ENCODE data around the gene DKC1. TPM values are rescaled to one million over a fixed set of nuclear protein-coding genes. Genes with fewer than 3 reads are reported as not detected.

DKC1 gene
- total RNA-seq, 3 donors from 2014 or later (not counting 1 experiment from before 2014, with no cell fraction given): 41.8 to 54.3 (median 53.9) TPM

GRCh38 chrX:154731881-154732280 lies 30.8 kb upstream of the DKC1 start:
- intact Hi-C loops (cut with micrococcal nuclease): loop anchor here (2.0 kb wide), 1 partner anchor 13 kb away; no protein-coding TSS in a partner anchor
- Histone ChIP-seq H3K9me3 (ENCODE audit: control insufficient read depth, insufficient read depth, low read length) (no peaks in the 10 kb centered on the region), H3K27ac (ENCODE audit: low read length) (peak overlapping the region; percentile 92), H3K36me3 (ENCODE audit: control insufficient read depth, insufficient read depth, low read length) (no peaks in the 10 kb centered on the region), H3K27me3 (ENCODE audit: control insufficient read depth, insufficient read depth, low read length) (no peaks in the 10 kb centered on the region), H3K4me1 (ENCODE audit: control insufficient read depth, insufficient read depth, low read length) (peaks cover 80% of the 10 kb centered on the region), H3K4me3 (ENCODE audit: low read length) (no peak overlapping the region)
- 17% methylated on average over 7 of the region's 7 CpGs for WGBS (ENCODE audit: insufficient coverage)
- Mint-ChIP-seq H3K4me3 (peak overlapping the region; percentile 76), H3K9me3 (no peaks in the 10 kb centered on the region), H3K27ac (peak overlapping the region; percentile 86 to 87), H3K27me3 (ENCODE audit: low read depth in 2 of 2) (no peaks in the 10 kb centered on the region), H3K4me1 (peaks cover 90% of the 10 kb centered on the region in 2 donors), H3K36me3 (no peaks in the 10 kb centered on the region)
- no peak for TF ChIP-seq CTCF (IDR thresholded peaks at IDR 0.05)
- ATAC-seq (peak; percentile 60 to 82 (median 71)), DNase-seq (peak in 1 of 2 donors; percentile 68)

- ATAC-seq (peak in 1 of 3 donors; percentile 9), DNase-seq (peak in 1 of 2 donors; percentile 35)
- H3K4me1 Mint-ChIP-seq: peaks cover 91 to 92% of the 10 kb centered on the region in 2 donors
- Histone ChIP-seq H3K4me1 (ENCODE audit: control insufficient read depth, insufficient read depth, low read length) (peaks cover 80% of the 10 kb centered on the region), H3K9me3 (ENCODE audit: control insufficient read depth, insufficient read depth, low read length) (no peaks in the 10 kb centered on the region), H3K27ac (ENCODE audit: low read length) (peak overlapping the region; percentile 92), H3K36me3 (ENCODE audit: control insufficient read depth, insufficient read depth, low read length) (no peaks in the 10 kb centered on the region), H3K27me3 (ENCODE audit: control insufficient read depth, insufficient read depth, low read length) (no peaks in the 10 kb centered on the region), H3K4me3 (ENCODE audit: low read length) (no peak overlapping the region)
- no peaks in the 10 kb centered on the region for H3K27me3 Mint-ChIP-seq (ENCODE audit: low read depth in 2 of 2)
- TF ChIP-seq CTCF (IDR thresholded peaks at IDR 0.05): no peak
- H3K4me3 Mint-ChIP-seq: peak overlapping the region; percentile 76
- H3K9me3 Mint-ChIP-seq: no peaks in the 10 kb centered on the region
- peak overlapping the region; percentile 86 to 87 for H3K27ac Mint-ChIP-seq
- H3K36me3 Mint-ChIP-seq: no peaks in the 10 kb centered on the region
- intact Hi-C loops (cut with micrococcal nuclease): loop anchor here (2.0 kb wide), 1 partner anchor 14 kb away; no protein-coding TSS in a partner anchor
- WGBS (ENCODE audit: insufficient coverage): 8% methylated on average over 5 of the region's 5 CpGs
These were observed 30.1 kb upstream of the DKC1 start for GRCh38 chrX:154732421-154733065.

GRCh38 chrX:154733066-154733425 lies 29.6 kb upstream of the DKC1 start:
- WGBS (ENCODE audit: insufficient coverage): 20% methylated on average over 2 of the region's 2 CpGs
- H3K27me3 Mint-ChIP-seq (ENCODE audit: low read depth in 2 of 2): no peaks in the 10 kb centered on the region
- peak overlapping the region; percentile 92 for H3K27ac ChIP-seq (ENCODE audit: low read length)

More at GRCh38 chrX:154733066-154733425, 29.6 kb upstream of the DKC1 start:
- intact Hi-C loops (cut with micrococcal nuclease): loop anchor here (2.0 kb wide), 1 partner anchor 14 kb away; no protein-coding TSS in a partner anchor
- H3K36me3 Mint-ChIP-seq: no peaks in the 10 kb centered on the region
- H3K4me3 Mint-ChIP-seq: peak overlapping the region; percentile 76
- peak in 1 of 2 donors; percentile 16 for DNase-seq
- Histone ChIP-seq H3K4me3 (ENCODE audit: low read length) (no peak overlapping the region), H3K4me1 (ENCODE audit: control insufficient read depth, insufficient read depth, low read length) (peaks cover 82% of the 10 kb centered on the region), H3K36me3 (ENCODE audit: control insufficient read depth, insufficient read depth, low read length) (no peaks in the 10 kb centered on the region), H3K27me3 (ENCODE audit: control insufficient read depth, insufficient read depth, low read length) (no peaks in the 10 kb centered on the region), H3K9me3 (ENCODE audit: control insufficient read depth, insufficient read depth, low read length) (no peaks in the 10 kb centered on the region)
- H3K27ac Mint-ChIP-seq: peak overlapping the region; percentile 86 to 87
- H3K4me1 Mint-ChIP-seq: peaks cover 92 to 93% of the 10 kb centered on the region in 2 donors
- TF ChIP-seq CTCF (IDR thresholded peaks at IDR 0.05): no peak
- ATAC-seq: no peak
- no peaks in the 10 kb centered on the region for H3K9me3 Mint-ChIP-seq

All from natural killer cell (primary cell).